Type B pancreatic cell (in vitro differentiated cells): ENCODE measurements around the gene NATD1. TPM values are rescaled to one million over a fixed set of nuclear protein-coding genes. Genes with fewer than 3 reads are reported as not detected.
"Not testable (repeated sequence)": the region's sequence is repeated elsewhere in the genome, so short reads cannot be mapped to it uniquely, and the experiment has no call there.

Experiments
- DNase-seq: peaks from one replicate; pipeline ENCODE4 v3.0.0; 2021; ENCODE audit warnings: mixed read lengths; ENCODE audit not compliant: unreplicated experiment; ENCODE audit errors: extremely low spot score
- H3K27ac Mint-ChIP-seq: 2 replicates; pipeline ENCODE4 v1.8.0; 2021; ENCODE audit warnings: mild to moderate bottlenecking, mixed read lengths
- H3K27me3 Mint-ChIP-seq: 2 replicates; pipeline ENCODE4 v1.8.0; 2021; ENCODE audit warnings: mixed read lengths
- H3K36me3 Mint-ChIP-seq: 2 replicates; pipeline ENCODE4 v1.8.0; 2021; ENCODE audit warnings: mixed read lengths
- H3K4me1 Mint-ChIP-seq: one replicate; pipeline ENCODE4 v1.8.0; 2021; ENCODE audit warnings: mixed read lengths; ENCODE audit not compliant: unreplicated experiment
- H3K4me3 Mint-ChIP-seq: 2 replicates; pipeline ENCODE4 v1.8.0; 2021; ENCODE audit warnings: mild to moderate bottlenecking, mixed read lengths
- H3K9me3 Mint-ChIP-seq: 2 replicates; pipeline ENCODE4 v1.8.0; 2021; ENCODE audit warnings: mixed read lengths
- CTCF ChIP-seq: fragments of 200-600 bp; sonication (generic); conservative IDR thresholded peaks from 2 replicates; pipeline ENCODE4 v1.5.0; 2021; ENCODE audit warnings: antibody characterized with exemption, mild to moderate bottlenecking
- total RNA-seq: library from RNA; stranded (reverse); gene quantifications from 2 replicates; pipeline ENCODE4 v1.2.1, GENCODE V29; 2021; ENCODE audit warnings: low replicate concordance

Gene NATD1
- total RNA-seq, 1 donor from 2014 or later: 10.7 TPM

- H3K36me3 Mint-ChIP-seq: peaks cover 24% of the 10 kb centered on the region
Measured at GRCh38 chr17:21199311-21199710, 53.9 kb downstream of the NATD1 start.

GRCh38 chr17:21198411-21198810 is 54.8 kb downstream of the NATD1 start:
- no peak for DNase-seq
- TF ChIP-seq CTCF: no peak
- Mint-ChIP-seq H3K4me3 (no peak overlapping the region), H3K9me3 (no peaks in the 10 kb centered on the region), H3K27ac (no peak overlapping the region), H3K4me1 (peaks cover 20% of the 10 kb centered on the region), H3K27me3 (no peaks in the 10 kb centered on the region), H3K36me3 (peaks cover 27% of the 10 kb centered on the region)

More at GRCh38 chr17:21199311-21199710, 53.9 kb downstream of the NATD1 start:
- no peak for DNase-seq
- Mint-ChIP-seq H3K27me3 (no peaks in the 10 kb centered on the region), H3K9me3 (no peaks in the 10 kb centered on the region), H3K4me1 (peaks cover 16% of the 10 kb centered on the region), H3K27ac (no peak overlapping the region), H3K4me3 (no peak overlapping the region)
- no peak for TF ChIP-seq CTCF

- H3K9me3 Mint-ChIP-seq: no peaks in the 10 kb centered on the region
- peaks cover 28% of the 10 kb centered on the region for H3K36me3 Mint-ChIP-seq
- H3K27me3 Mint-ChIP-seq: no peaks in the 10 kb centered on the region
- peaks cover 19% of the 10 kb centered on the region for H3K4me1 Mint-ChIP-seq
- H3K4me3 Mint-ChIP-seq: no peak overlapping the region
- DNase-seq: no peak
- no peak overlapping the region for H3K27ac Mint-ChIP-seq
- TF ChIP-seq CTCF: no peak
Measured at GRCh38 chr17:21196126-21196525, 57.1 kb downstream of the NATD1 start.

GRCh38 chr17:21194703-21195102 is 58.5 kb downstream of the NATD1 start:
- Mint-ChIP-seq H3K9me3 (no peaks in the 10 kb centered on the region), H3K4me3 (no peak overlapping the region), H3K27ac (no peak overlapping the region), H3K4me1 (peaks cover 10% of the 10 kb centered on the region), H3K36me3 (peaks cover 29% of the 10 kb centered on the region), H3K27me3 (no peaks in the 10 kb centered on the region)
- no peak for TF ChIP-seq CTCF
- no peak for DNase-seq

GRCh38 chr17:21194226-21194625 is 59.0 kb downstream of the NATD1 start:
- Mint-ChIP-seq H3K4me1 (peaks cover 10% of the 10 kb centered on the region), H3K27me3 (no peaks in the 10 kb centered on the region), H3K4me3 (no peak overlapping the region), H3K27ac (no peak overlapping the region), H3K9me3 (no peaks in the 10 kb centered on the region), H3K36me3 (peaks cover 29% of the 10 kb centered on the region)
- no peak for TF ChIP-seq CTCF
- DNase-seq: no peak

GRCh38 chr17:21193031-21193430 is 60.2 kb downstream of the NATD1 start:
- TF ChIP-seq CTCF: no peak
- no peak for DNase-seq
- no peaks in the 10 kb centered on the region for H3K27me3 Mint-ChIP-seq
- H3K27ac Mint-ChIP-seq: no peak overlapping the region
- peaks cover 21% of the 10 kb centered on the region for H3K36me3 Mint-ChIP-seq
- H3K4me3 Mint-ChIP-seq: no peak overlapping the region
- no peaks in the 10 kb centered on the region for H3K9me3 Mint-ChIP-seq
- peaks cover 10% of the 10 kb centered on the region for H3K4me1 Mint-ChIP-seq

- not testable (repeated sequence) for DNase-seq
- H3K4me1 Mint-ChIP-seq: peaks cover 10% of the 10 kb centered on the region
Measured at GRCh38 chr17:21192414-21192813, 60.8 kb downstream of the NATD1 start.

More at GRCh38 chr17:21192414-21192813, 60.8 kb downstream of the NATD1 start:
- H3K36me3 Mint-ChIP-seq: peaks cover 16% of the 10 kb centered on the region
- H3K9me3 Mint-ChIP-seq, H3K27ac Mint-ChIP-seq, H3K27me3 Mint-ChIP-seq, H3K4me3 Mint-ChIP-seq: not testable (repeated sequence)
